Adipocyte (in vitro differentiated cells): ENCODE data around the gene SLC16A2.
"Not testable (repeated sequence)": the region's sequence is repeated elsewhere in the genome, so short reads cannot be mapped to it uniquely, and the experiment has no call there.

ENCODE experiments used
- DNase-seq: peaks from one replicate; pipeline ENCODE4 v3.0.0-alpha.2; 2015; ENCODE audit warnings: low read depth
- H3K27me3 ChIP-seq: replicated peaks from 2 replicates; pipeline ENCODE4 v1.7.0; 2013; ENCODE audit warnings: mild to moderate bottlenecking, low read length, moderate library complexity; ENCODE audit not compliant: control insufficient read depth, insufficient read depth
- H3K36me3 ChIP-seq: 2 replicates; pipeline ENCODE4 v1.7.0; 2013; ENCODE audit warnings: low read length, mild to moderate bottlenecking, moderate library complexity; ENCODE audit not compliant: control insufficient read depth, insufficient read depth, severe bottlenecking
- H3K4me1 ChIP-seq: 2 replicates; pipeline ENCODE4 v1.7.0; 2013; ENCODE audit warnings: mild to moderate bottlenecking, low read length, moderate library complexity; ENCODE audit not compliant: control insufficient read depth, insufficient read depth
- H3K4me3 ChIP-seq: 2 replicates; pipeline ENCODE4 v1.7.0; 2013; ENCODE audit warnings: mild to moderate bottlenecking, low read length, moderate library complexity
- H3K9ac ChIP-seq: 2 replicates; pipeline ENCODE4 v1.7.0; 2013; ENCODE audit warnings: mild to moderate bottlenecking, low read length, moderate library complexity
- H3K9me3 ChIP-seq: 2 replicates; pipeline ENCODE4 v1.7.0; 2013; ENCODE audit warnings: mild to moderate bottlenecking, low read length, moderate library complexity; ENCODE audit not compliant: control insufficient read depth

The SLC16A2 gene

GRCh38 chrX:74509989-74510388 lies 88.7 kb downstream of the SLC16A2 start:
- Histone ChIP-seq H3K4me1 (peaks cover 2% of the 10 kb centered on the region), H3K9me3 (no peaks in the 10 kb centered on the region), H3K9ac (no peak overlapping the region), H3K36me3 (no peaks in the 10 kb centered on the region), H3K4me3 (no peak overlapping the region), H3K27me3 (peaks cover 4% of the 10 kb centered on the region)
- no peak for DNase-seq

- peaks cover 4% of the 10 kb centered on the region for H3K27me3 ChIP-seq
- no peaks in the 10 kb centered on the region for H3K36me3 ChIP-seq
- no peak overlapping the region for H3K9ac ChIP-seq
- no peak for DNase-seq
- no peak overlapping the region for H3K4me3 ChIP-seq
- H3K4me1 ChIP-seq, result peaks cover 2% of the 10 kb centered on the region
- peaks cover 3% of the 10 kb centered on the region for H3K9me3 ChIP-seq
Measured at GRCh38 chrX:74510401-74510800, 89.1 kb downstream of the SLC16A2 start.

GRCh38 chrX:74511704-74512103 lies 90.4 kb downstream of the SLC16A2 start:
- no peak for DNase-seq
- Histone ChIP-seq H3K27me3 (peaks cover 4% of the 10 kb centered on the region), H3K9ac (no peak overlapping the region), H3K4me1 (peaks cover 2% of the 10 kb centered on the region), H3K36me3 (no peaks in the 10 kb centered on the region), H3K9me3 (peaks cover 12% of the 10 kb centered on the region), H3K4me3 (no peak overlapping the region)

- H3K4me3 ChIP-seq, result no peak overlapping the region
- peaks cover 4% of the 10 kb centered on the region for H3K27me3 ChIP-seq
Measured at GRCh38 chrX:74514384-74514783, 93.1 kb downstream of the SLC16A2 start.

GRCh38 chrX:74515356-74515755 lies 94.1 kb downstream of the SLC16A2 start:
- Histone ChIP-seq H3K9me3 (peaks cover 22% of the 10 kb centered on the region), H3K27me3 (peaks cover 4% of the 10 kb centered on the region), H3K4me3 (no peak overlapping the region), H3K36me3 (no peaks in the 10 kb centered on the region), H3K9ac (no peak overlapping the region), H3K4me1 (peaks cover 8% of the 10 kb centered on the region)
- DNase-seq, result no peak

More at GRCh38 chrX:74514384-74514783, 93.1 kb downstream of the SLC16A2 start:
- Histone ChIP-seq H3K9ac (no peak overlapping the region), H3K9me3 (peaks cover 22% of the 10 kb centered on the region), H3K36me3 (no peaks in the 10 kb centered on the region), H3K4me1 (peaks cover 2% of the 10 kb centered on the region)
- DNase-seq, result no peak

GRCh38 chrX:74516013-74516412 lies 94.7 kb downstream of the SLC16A2 start:
- H3K9me3 ChIP-seq, result peaks cover 22% of the 10 kb centered on the region
- H3K36me3 ChIP-seq, H3K4me3 ChIP-seq, H3K4me1 ChIP-seq, H3K9ac ChIP-seq, DNase-seq, H3K27me3 ChIP-seq: not testable (repeated sequence)

GRCh38 chrX:74519870-74520269 lies 98.6 kb downstream of the SLC16A2 start:
- DNase-seq, result no peak
- Histone ChIP-seq H3K36me3 (no peaks in the 10 kb centered on the region), H3K4me3 (no peak overlapping the region), H3K27me3 (peaks cover 4% of the 10 kb centered on the region), H3K9ac (no peak overlapping the region), H3K4me1 (peaks cover 28% of the 10 kb centered on the region), H3K9me3 (peaks cover 22% of the 10 kb centered on the region)

GRCh38 chrX:74520291-74520690 lies 99.0 kb downstream of the SLC16A2 start:
- H3K27me3 ChIP-seq, result peaks cover 4% of the 10 kb centered on the region
- no peak overlapping the region for H3K9ac ChIP-seq
- peaks cover 19% of the 10 kb centered on the region for H3K9me3 ChIP-seq
- no peaks in the 10 kb centered on the region for H3K36me3 ChIP-seq
- no peak for DNase-seq
- H3K4me3 ChIP-seq, result no peak overlapping the region
- H3K4me1 ChIP-seq, result peaks cover 29% of the 10 kb centered on the region

- H3K9me3 ChIP-seq, result peaks cover 15% of the 10 kb centered on the region
- H3K9ac ChIP-seq, result no peak overlapping the region
- H3K36me3 ChIP-seq, result no peaks in the 10 kb centered on the region
- H3K4me3 ChIP-seq, result no peak overlapping the region
- H3K27me3 ChIP-seq, result peaks cover 9% of the 10 kb centered on the region
- H3K4me1 ChIP-seq, result peaks cover 29% of the 10 kb centered on the region
- DNase-seq, result no peak
Measured at GRCh38 chrX:74520896-74521295, 99.6 kb downstream of the SLC16A2 start.

GRCh38 chrX:74521961-74522751 lies 100.9 kb downstream of the SLC16A2 start:
- H3K4me1 ChIP-seq, result peaks cover 29% of the 10 kb centered on the region
- peaks cover 9% of the 10 kb centered on the region for H3K27me3 ChIP-seq
- H3K9me3 ChIP-seq, result peaks cover 5% of the 10 kb centered on the region
- peak; percentile 63 for DNase-seq
- no peak overlapping the region for H3K9ac ChIP-seq
- H3K4me3 ChIP-seq, result no peak overlapping the region
- H3K36me3 ChIP-seq, result no peaks in the 10 kb centered on the region

- Histone ChIP-seq H3K4me1 (peaks cover 29% of the 10 kb centered on the region), H3K36me3 (no peaks in the 10 kb centered on the region), H3K27me3 (peaks cover 9% of the 10 kb centered on the region)
Measured at GRCh38 chrX:74523224-74523623, 101.9 kb downstream of the SLC16A2 start.

More at GRCh38 chrX:74523224-74523623, 101.9 kb downstream of the SLC16A2 start:
- peak; percentile 15 for DNase-seq
- Histone ChIP-seq H3K9ac (no peak overlapping the region), H3K9me3 (no peaks in the 10 kb centered on the region), H3K4me3 (no peak overlapping the region)
